ENCODE data around the gene UBA1. TPM values are rescaled to one million over a fixed set of nuclear protein-coding genes. Genes with fewer than 3 reads are reported as not detected.

UBA1 gene
- total RNA-seq, 4 donors from 2014 or later = 72.9 to 187 (median 149) TPM

GRCh38 chrX:47226531-47227333 is 33.1 kb downstream of the UBA1 start:
- DNase-seq = peak in 1 of 2 donors; percentile 7
- no peaks in the 10 kb centered on the region for H3K36me3 ChIP-seq
- H3K27ac ChIP-seq = no peak overlapping the region
- intact Hi-C loops (cut with DNase I; ENCODE audit: low total_unique reads) = no loop called here
- no peaks in the 10 kb centered on the region for H3K27me3 ChIP-seq
- TF ChIP-seq CTCF (IDR thresholded peaks at IDR 0.05) = no peak
- TF ChIP-seq POLR2A (IDR thresholded peaks at IDR 0.05) = no peak
- no peaks in the 10 kb centered on the region for H3K4me1 ChIP-seq
- no peaks in the 10 kb centered on the region for H3K9me3 ChIP-seq
- H3K4me3 ChIP-seq = no peak overlapping the region

- Histone ChIP-seq H3K4me1 (no peaks in the 10 kb centered on the region), H3K9me3 (no peaks in the 10 kb centered on the region), H3K4me3 (no peak overlapping the region), H3K27me3 (no peaks in the 10 kb centered on the region), H3K36me3 (no peaks in the 10 kb centered on the region), H3K27ac (no peak overlapping the region)
- no peak for DNase-seq
- TF ChIP-seq POLR2A (IDR thresholded peaks at IDR 0.05) (no peak), CTCF (IDR thresholded peaks at IDR 0.05) (no peak)
- intact Hi-C loops (cut with DNase I; ENCODE audit: low total_unique reads) = no loop called here
These were observed 33.6 kb downstream of the UBA1 start for GRCh38 chrX:47227334-47227583.

GRCh38 chrX:47228550-47229270 is 35.1 kb downstream of the UBA1 start:
- intact Hi-C loops (cut with DNase I; ENCODE audit: low total_unique reads) = no loop called here
- H3K36me3 ChIP-seq = no peaks in the 10 kb centered on the region
- no peaks in the 10 kb centered on the region for H3K9me3 ChIP-seq
- H3K27ac ChIP-seq = no peak overlapping the region
- no peaks in the 10 kb centered on the region for H3K4me1 ChIP-seq
- no peak for TF ChIP-seq POLR2A (IDR thresholded peaks at IDR 0.05)
- no peak overlapping the region for H3K4me3 ChIP-seq
- DNase-seq = peak in 1 of 2 donors; percentile 13
- no peaks in the 10 kb centered on the region for H3K27me3 ChIP-seq

DNA sequence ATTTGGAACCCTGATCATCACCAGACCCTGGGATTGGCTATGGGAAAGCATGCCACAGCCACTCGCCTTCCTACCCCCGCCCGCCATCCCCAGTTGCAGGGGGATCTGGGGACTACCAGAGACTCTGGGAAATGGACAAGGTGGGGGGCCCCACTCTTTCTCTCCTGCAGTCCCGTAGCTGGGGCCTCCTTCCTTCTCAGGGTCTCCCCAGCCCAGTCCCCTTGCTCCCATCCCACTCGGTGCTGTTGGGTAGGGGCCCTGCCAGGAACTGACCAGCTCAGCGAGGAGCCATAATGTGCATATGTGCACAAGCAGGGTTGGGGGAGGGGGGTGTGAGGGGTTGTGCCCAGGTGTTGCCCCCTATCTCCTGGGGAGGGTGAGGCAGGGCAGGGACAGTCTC is 35.8 kb downstream of the UBA1 start:
- H3K4me3 ChIP-seq = no peak overlapping the region
- TF ChIP-seq CTCF (IDR thresholded peaks at IDR 0.05) (no peak), POLR2A (IDR thresholded peaks at IDR 0.05) (no peak)
- no peak overlapping the region for H3K27ac ChIP-seq
- H3K9me3 ChIP-seq = no peaks in the 10 kb centered on the region
- intact Hi-C loops (cut with DNase I; ENCODE audit: low total_unique reads) = no loop called here
- H3K4me1 ChIP-seq = no peaks in the 10 kb centered on the region
- no peaks in the 10 kb centered on the region for H3K27me3 ChIP-seq
- DNase-seq = peak in 1 of 2 donors; percentile 14
- no peaks in the 10 kb centered on the region for H3K36me3 ChIP-seq

DNA sequence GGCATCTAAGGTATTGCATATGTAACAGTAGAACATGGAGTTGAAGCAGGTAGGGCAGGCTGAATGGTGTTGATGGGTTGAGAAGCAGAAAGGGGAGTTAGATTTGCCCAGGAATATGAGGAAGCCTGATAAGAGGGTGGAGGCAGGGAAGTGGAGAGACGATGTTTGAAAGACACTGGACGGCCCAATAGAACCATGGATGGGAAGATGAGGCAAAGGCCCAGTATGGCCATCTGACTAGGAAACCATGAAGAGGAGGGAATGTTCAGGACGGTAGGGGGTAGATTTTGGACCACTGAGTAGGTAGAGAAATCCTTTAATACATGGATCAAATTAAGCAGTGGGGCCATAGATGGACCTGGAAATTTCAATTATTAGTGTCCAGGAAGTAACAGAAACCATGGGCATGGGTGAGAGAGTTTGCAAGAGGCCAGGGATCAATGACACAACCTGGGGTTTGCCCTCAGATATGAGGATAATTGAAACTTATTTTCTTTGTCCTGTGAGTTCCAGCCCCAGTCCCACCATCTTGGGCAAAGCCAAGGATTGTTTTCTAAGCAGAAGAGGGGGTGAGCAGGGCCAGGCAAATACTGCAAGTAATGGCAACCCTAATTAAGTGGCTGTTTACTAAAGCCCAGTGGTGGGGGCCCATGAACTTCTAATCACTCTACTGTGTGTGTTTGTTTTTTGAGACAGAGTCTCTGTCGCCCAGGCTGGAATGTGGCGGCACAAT is 36.7 kb downstream of the UBA1 start:
- Histone ChIP-seq H3K36me3 (no peaks in the 10 kb centered on the region), H3K4me3 (no peak overlapping the region), H3K27me3 (no peaks in the 10 kb centered on the region), H3K9me3 (no peaks in the 10 kb centered on the region), H3K27ac (no peak overlapping the region), H3K4me1 (no peaks in the 10 kb centered on the region)
- intact Hi-C loops (cut with DNase I; ENCODE audit: low total_unique reads) = no loop called here
- TF ChIP-seq CTCF (IDR thresholded peaks at IDR 0.05) (no peak), POLR2A (IDR thresholded peaks at IDR 0.05) (no peak)
- DNase-seq = no peak

Measured in uterus (tissue), 4 donors.